Osteocyte (in vitro differentiated cells): Measurements from ENCODE around the gene CIRBP. TPM values are rescaled to one million over a fixed set of nuclear protein-coding genes. Genes with fewer than 3 reads are reported as not detected.

Experiments used
- DNase-seq: peaks from one replicate; pipeline ENCODE4 v3.0.0; 2021; ENCODE audit warnings: mixed read lengths; ENCODE audit not compliant: unreplicated experiment; ENCODE audit errors: extremely low spot score
- H3K27ac Mint-ChIP-seq: one replicate; pipeline ENCODE4 v1.8.0; 2021; ENCODE audit warnings: mild to moderate bottlenecking, mixed read lengths; ENCODE audit not compliant: unreplicated experiment
- H3K27me3 Mint-ChIP-seq: one replicate; pipeline ENCODE4 v1.8.0; 2021; ENCODE audit warnings: mixed read lengths; ENCODE audit not compliant: unreplicated experiment
- H3K36me3 Mint-ChIP-seq: one replicate; pipeline ENCODE4 v1.8.0; 2021; ENCODE audit warnings: mixed read lengths; ENCODE audit not compliant: unreplicated experiment
- H3K4me1 Mint-ChIP-seq: one replicate; pipeline ENCODE4 v1.8.0; 2021; ENCODE audit warnings: mixed read lengths; ENCODE audit not compliant: unreplicated experiment
- H3K4me3 Mint-ChIP-seq: one replicate; pipeline ENCODE4 v1.8.0; 2021; ENCODE audit warnings: mild to moderate bottlenecking, moderate library complexity, mixed read lengths; ENCODE audit not compliant: unreplicated experiment
- H3K9me3 Mint-ChIP-seq: one replicate; pipeline ENCODE4 v1.8.0; 2021; ENCODE audit warnings: mixed read lengths; ENCODE audit not compliant: unreplicated experiment
- CTCF ChIP-seq: fragments of 200-600 bp; sonication (generic); IDR thresholded peaks from 2 replicates; pipeline ENCODE4 v1.5.0; 2021; ENCODE audit warnings: antibody characterized with exemption, mild to moderate bottlenecking, moderate library complexity
- total RNA-seq: library from RNA; stranded (reverse); gene quantifications from 2 replicates; pipeline ENCODE4 v1.2.1, GENCODE V29; 2021

The CIRBP gene
- total RNA-seq, 1 donor from 2014 or later = 408 TPM

GRCh38 chr19:1295169-1296012 lies 26.3 kb downstream of the CIRBP start:
- TF ChIP-seq CTCF = no peak
- H3K27me3 Mint-ChIP-seq = no peaks in the 10 kb centered on the region
- no peak overlapping the region for H3K4me3 Mint-ChIP-seq
- no peaks in the 10 kb centered on the region for H3K4me1 Mint-ChIP-seq
- no peak overlapping the region for H3K27ac Mint-ChIP-seq
- no peak for DNase-seq
- H3K9me3 Mint-ChIP-seq = no peaks in the 10 kb centered on the region
- H3K36me3 Mint-ChIP-seq = no peaks in the 10 kb centered on the region

- no peaks in the 10 kb centered on the region for H3K4me1 Mint-ChIP-seq
- no peak for TF ChIP-seq CTCF
- H3K9me3 Mint-ChIP-seq = no peaks in the 10 kb centered on the region
These were observed 26.9 kb downstream of the CIRBP start for GRCh38 chr19:1296078-1296477.

GRCh38 chr19:1296575-1297271 lies 27.6 kb downstream of the CIRBP start:
- TF ChIP-seq CTCF = no peak
- no peak overlapping the region for H3K4me3 Mint-ChIP-seq
- no peaks in the 10 kb centered on the region for H3K4me1 Mint-ChIP-seq
- no peak overlapping the region for H3K27ac Mint-ChIP-seq
- no peaks in the 10 kb centered on the region for H3K36me3 Mint-ChIP-seq
- no peaks in the 10 kb centered on the region for H3K27me3 Mint-ChIP-seq
- no peak for DNase-seq
- no peaks in the 10 kb centered on the region for H3K9me3 Mint-ChIP-seq

More at GRCh38 chr19:1296078-1296477, 26.9 kb downstream of the CIRBP start:
- Mint-ChIP-seq H3K27ac (no peak overlapping the region), H3K4me3 (no peak overlapping the region), H3K36me3 (no peaks in the 10 kb centered on the region), H3K27me3 (no peaks in the 10 kb centered on the region)
- DNase-seq = no peak

- H3K4me1 Mint-ChIP-seq = no peaks in the 10 kb centered on the region
- no peak overlapping the region for H3K27ac Mint-ChIP-seq
- no peaks in the 10 kb centered on the region for H3K36me3 Mint-ChIP-seq
- no peak for TF ChIP-seq CTCF
- H3K27me3 Mint-ChIP-seq = peaks cover 4% of the 10 kb centered on the region
- no peaks in the 10 kb centered on the region for H3K9me3 Mint-ChIP-seq
- no peak for DNase-seq
- H3K4me3 Mint-ChIP-seq = no peak overlapping the region
These were observed 29.1 kb downstream of the CIRBP start for GRCh38 chr19:1298235-1298634.

- no peaks in the 10 kb centered on the region for H3K9me3 Mint-ChIP-seq
These were observed 30.7 kb downstream of the CIRBP start for GRCh38 chr19:1299801-1300200.

More at GRCh38 chr19:1299801-1300200, 30.7 kb downstream of the CIRBP start:
- Mint-ChIP-seq H3K27ac (no peak overlapping the region), H3K27me3 (peaks cover 4% of the 10 kb centered on the region), H3K4me3 (no peak overlapping the region), H3K4me1 (no peaks in the 10 kb centered on the region), H3K36me3 (no peaks in the 10 kb centered on the region)
- no peak for DNase-seq
- TF ChIP-seq CTCF = no peak
